BLaER1 (cell line): ENCODE data around the gene NPBWR2.

Source experiments
- H3K27ac ChIP-seq: shearing (Covaris generic); formaldehyde crosslinking; 2 replicates; pipeline ENCODE4 v1.8.1; 2022
- H3K27me3 ChIP-seq: shearing (Covaris generic); formaldehyde crosslinking; 2 replicates; pipeline ENCODE4 v1.8.1; 2022
- H3K36me3 ChIP-seq: shearing (Covaris generic); formaldehyde crosslinking; 2 replicates; pipeline ENCODE4 v1.8.1; 2022
- H3K4me1 ChIP-seq: shearing (Covaris generic); formaldehyde crosslinking; 2 replicates; pipeline ENCODE4 v1.8.1; 2022
- H3K4me2 ChIP-seq: shearing (Covaris generic); formaldehyde crosslinking; 2 replicates; pipeline ENCODE4 v1.8.1; 2022
- H3K4me3 ChIP-seq: shearing (Covaris generic); formaldehyde crosslinking; 2 replicates; pipeline ENCODE4 v1.8.1; 2022
- H3K9ac ChIP-seq: shearing (Covaris generic); formaldehyde crosslinking; 2 replicates; pipeline ENCODE4 v1.8.1; 2022
- H3K9me3 ChIP-seq: shearing (Covaris generic); formaldehyde crosslinking; 2 replicates; pipeline ENCODE4 v1.8.1; 2022
- H4K20me1 ChIP-seq: shearing (Covaris generic); formaldehyde crosslinking; 2 replicates; pipeline ENCODE4 v1.8.1; 2022
- Cebpa-rat ChIP-seq: shearing (Covaris generic); IDR thresholded peaks from 2 replicates; pipeline ENCODE4 v1.8.1; 2022

Gene NPBWR2

GRCh38 chr20:64099086-64099786, 8.1 kb downstream of the NPBWR2 start:
- no peak for TF ChIP-seq Cebpa-rat
- no peak overlapping the region for H3K27ac ChIP-seq
- H3K4me3 ChIP-seq: no peak overlapping the region
- peaks cover 40% of the 10 kb centered on the region for H3K4me1 ChIP-seq
- H3K27me3 ChIP-seq: peaks cover 38% of the 10 kb centered on the region
- H3K9me3 ChIP-seq: no peaks in the 10 kb centered on the region
- no peak overlapping the region for H3K9ac ChIP-seq
- H3K36me3 ChIP-seq: peaks cover 27% of the 10 kb centered on the region; the same call in 1 of the 2 replicates
- H4K20me1 ChIP-seq: peaks cover 29% of the 10 kb centered on the region; the same call in 1 of the 2 replicates
- H3K4me2 ChIP-seq: peak overlapping the region; percentile 88

- Histone ChIP-seq H3K4me2 (no peak overlapping the region), H3K27me3 (peaks cover 32% of the 10 kb centered on the region)
Measured at GRCh38 chr20:64098471-64099013, 8.8 kb downstream of the NPBWR2 start.

GRCh38 chr20:64096535-64096934, 10.8 kb downstream of the NPBWR2 start:
- Histone ChIP-seq H3K36me3 (peaks cover 27% of the 10 kb centered on the region; the same call in 1 of the 2 replicates), H3K27ac (no peak overlapping the region), H3K4me1 (peaks cover 37% of the 10 kb centered on the region), H3K9ac (no peak overlapping the region), H3K27me3 (peaks cover 11% of the 10 kb centered on the region), H3K4me2 (no peak overlapping the region), H3K4me3 (no peak overlapping the region), H4K20me1 (peaks cover 28% of the 10 kb centered on the region), H3K9me3 (no peaks in the 10 kb centered on the region)
- TF ChIP-seq Cebpa-rat: no peak

More at GRCh38 chr20:64098471-64099013, 8.8 kb downstream of the NPBWR2 start:
- Histone ChIP-seq H4K20me1 (peaks cover 26% of the 10 kb centered on the region; the same call in 1 of the 2 replicates), H3K27ac (no peak overlapping the region), H3K9ac (no peak overlapping the region), H3K4me3 (no peak overlapping the region), H3K9me3 (no peaks in the 10 kb centered on the region), H3K36me3 (peaks cover 27% of the 10 kb centered on the region; the same call in 1 of the 2 replicates), H3K4me1 (peaks cover 40% of the 10 kb centered on the region)
- no peak for TF ChIP-seq Cebpa-rat

- peaks cover 5% of the 10 kb centered on the region for H3K27me3 ChIP-seq
- H3K4me3 ChIP-seq: no peak overlapping the region
- H4K20me1 ChIP-seq: peaks cover 22% of the 10 kb centered on the region
- H3K9me3 ChIP-seq: no peaks in the 10 kb centered on the region
- no peak overlapping the region for H3K9ac ChIP-seq
- peaks cover 31% of the 10 kb centered on the region for H3K4me1 ChIP-seq
- H3K27ac ChIP-seq: no peak overlapping the region
- no peak overlapping the region for H3K4me2 ChIP-seq
- H3K36me3 ChIP-seq: peaks cover 27% of the 10 kb centered on the region; the same call in 1 of the 2 replicates
- no peak for TF ChIP-seq Cebpa-rat
Measured at GRCh38 chr20:64095927-64096326, 11.4 kb downstream of the NPBWR2 start.

- Histone ChIP-seq H3K27ac (no peak overlapping the region), H3K4me2 (no peak overlapping the region), H3K36me3 (peaks cover 27% of the 10 kb centered on the region; the same call in 1 of the 2 replicates), H3K4me3 (no peak overlapping the region), H4K20me1 (peaks cover 19% of the 10 kb centered on the region), H3K27me3 (peaks cover under 1% of the 10 kb centered on the region), H3K9me3 (no peaks in the 10 kb centered on the region), H3K4me1 (peaks cover 26% of the 10 kb centered on the region), H3K9ac (no peak overlapping the region)
- TF ChIP-seq Cebpa-rat: no peak
Measured at GRCh38 chr20:64095455-64095854, 11.9 kb downstream of the NPBWR2 start.

GRCh38 chr20:64093013-64093503, 14.3 kb downstream of the NPBWR2 start:
- Histone ChIP-seq H3K4me2 (no peak overlapping the region), H3K27ac (no peak overlapping the region), H3K4me3 (no peak overlapping the region), H4K20me1 (peaks cover 33% of the 10 kb centered on the region), H3K9ac (no peak overlapping the region), H3K9me3 (peaks cover 4% of the 10 kb centered on the region), H3K36me3 (peaks cover 13% of the 10 kb centered on the region; the same call in 1 of the 2 replicates), H3K27me3 (peaks cover 19% of the 10 kb centered on the region), H3K4me1 (peaks cover 11% of the 10 kb centered on the region; the same call in 1 of the 2 replicates)
- TF ChIP-seq Cebpa-rat: no peak

- Histone ChIP-seq H3K36me3 (peaks cover 8% of the 10 kb centered on the region; the same call in 1 of the 2 replicates), H3K4me3 (no peak overlapping the region), H3K4me1 (peaks cover 11% of the 10 kb centered on the region; the same call in 1 of the 2 replicates), H3K4me2 (0 out of 2 replicates have a peak overlapping the region, but pooled peaks have one; percentile 9), H4K20me1 (peaks cover 33% of the 10 kb centered on the region), H3K9ac (no peak overlapping the region), H3K9me3 (peaks cover 10% of the 10 kb centered on the region), H3K27ac (no peak overlapping the region), H3K27me3 (peaks cover 23% of the 10 kb centered on the region)
- no peak for TF ChIP-seq Cebpa-rat
Measured at GRCh38 chr20:64092258-64093012, 14.9 kb downstream of the NPBWR2 start.

- Histone ChIP-seq H3K4me3 (no peak overlapping the region), H3K36me3 (0 out of 2 replicates have a peak, but pooled peaks cover 4% of the 10 kb centered on the region), H3K9ac (no peak overlapping the region), H3K9me3 (peaks cover 14% of the 10 kb centered on the region), H3K4me1 (peaks cover 11% of the 10 kb centered on the region; the same call in 1 of the 2 replicates), H3K27me3 (peaks cover 23% of the 10 kb centered on the region), H4K20me1 (peaks cover 33% of the 10 kb centered on the region), H3K27ac (no peak overlapping the region), H3K4me2 (0 out of 2 replicates have a peak overlapping the region, but pooled peaks have one; percentile 9)
- no peak for TF ChIP-seq Cebpa-rat
Measured at GRCh38 chr20:64091770-64092169, 15.6 kb downstream of the NPBWR2 start.

GRCh38 chr20:64091340-64091739, 16.0 kb downstream of the NPBWR2 start:
- no peak overlapping the region for H3K4me2 ChIP-seq

More at GRCh38 chr20:64091340-64091739, 16.0 kb downstream of the NPBWR2 start:
- Histone ChIP-seq H4K20me1 (peaks cover 33% of the 10 kb centered on the region), H3K27ac (no peak overlapping the region), H3K9ac (no peak overlapping the region), H3K4me1 (peaks cover 11% of the 10 kb centered on the region; the same call in 1 of the 2 replicates), H3K36me3 (0 out of 2 replicates have a peak, but pooled peaks cover under 1% of the 10 kb centered on the region), H3K9me3 (peaks cover 19% of the 10 kb centered on the region), H3K4me3 (no peak overlapping the region), H3K27me3 (peaks cover 23% of the 10 kb centered on the region)
- no peak for TF ChIP-seq Cebpa-rat
